DND-41 (cell line): Measurements from ENCODE around the gene CFAP410.
"Not testable (repeated sequence)": the region's sequence is repeated elsewhere in the genome, so short reads cannot be mapped to it uniquely, and the experiment has no call there.

Experiments
- CTCF ChIP-seq: IDR thresholded peaks from 2 replicates; pipeline ENCODE4 v1.5.1; 2012; ENCODE audit warnings: borderline replicate concordance, low read length, moderate library complexity, mild to moderate bottlenecking; ENCODE audit not compliant: poor library complexity, severe bottlenecking; ENCODE audit errors: extremely low read depth
- EZH2 ChIP-seq: IDR thresholded peaks from 3 replicates; pipeline ENCODE4 v1.6.1; 2012; ENCODE audit warnings: borderline replicate concordance, low read depth, mild to moderate bottlenecking, moderate library complexity, low read length, inconsistent platforms; ENCODE audit not compliant: severe bottlenecking

GRCh38 chr21:44341726-44342458 is 2.7 kb upstream of the CFAP410 start:
- TF ChIP-seq CTCF, EZH2: not testable (repeated sequence)
